COR-L47 (cell line): ENCODE measurements around the gene ZBTB37.
"Not testable (repeated sequence)": the region's sequence is repeated elsewhere in the genome, so short reads cannot be mapped to it uniquely, and the experiment has no call there.

Experiments used
- DNase-seq: peaks from one replicate; lab custom pipeline; 2025; lab: John Stamatoyannopoulos, UW

The ZBTB37 gene

GRCh38 chr1:173913111-173913510 lies 44.9 kb downstream of the ZBTB37 start:
- DNase-seq, result no peak

GRCh38 chr1:173914366-173914871 lies 46.2 kb downstream of the ZBTB37 start:
- peak; percentile 6 for DNase-seq

- no peak for DNase-seq
Measured at GRCh38 chr1:173915596-173915995, 47.4 kb downstream of the ZBTB37 start.

GRCh38 chr1:173916667-173917066 lies 48.5 kb downstream of the ZBTB37 start:
- no peak for DNase-seq

GRCh38 chr1:173917149-173917548 lies 49.0 kb downstream of the ZBTB37 start, which contains the start of gene SERPINC1:
Gene SERPINC1, minus strand, starts transcription at chr1:173917327. Its CDS starts 68 bp downstream, at chr1:173917259.
- DNase-seq, result no peak

- DNase-seq, result no peak
Measured at GRCh38 chr1:173917635-173918493, 49.7 kb downstream of the ZBTB37 start.

- DNase-seq, result no peak
Measured at GRCh38 chr1:173920861-173921260, 52.7 kb downstream of the ZBTB37 start.

- no peak for DNase-seq
Measured at GRCh38 chr1:173925306-173926242, 57.4 kb downstream of the ZBTB37 start.

GRCh38 chr1:173930541-173930940 lies 62.4 kb downstream of the ZBTB37 start:
- DNase-seq, result not testable (repeated sequence)

- no peak for DNase-seq
Measured at GRCh38 chr1:173934440-173934839, 66.3 kb downstream of the ZBTB37 start.

- no peak for DNase-seq
Measured at GRCh38 chr1:173937062-173937461, 68.9 kb downstream of the ZBTB37 start.

GRCh38 chr1:173946380-173946921 lies 78.3 kb downstream of the ZBTB37 start:
- DNase-seq, result no peak

GRCh38 chr1:173948594-173948993 lies 80.4 kb downstream of the ZBTB37 start:
- DNase-seq, result no peak
